Hypothalamus (tissue), 51 donors: ENCODE measurements around the gene APIP.

ENCODE experiments used
- DNase-seq, 51 donors: peaks; one replicate each; lab custom pipeline; 2025; lab: John Stamatoyannopoulos, UW

APIP gene

DNA sequence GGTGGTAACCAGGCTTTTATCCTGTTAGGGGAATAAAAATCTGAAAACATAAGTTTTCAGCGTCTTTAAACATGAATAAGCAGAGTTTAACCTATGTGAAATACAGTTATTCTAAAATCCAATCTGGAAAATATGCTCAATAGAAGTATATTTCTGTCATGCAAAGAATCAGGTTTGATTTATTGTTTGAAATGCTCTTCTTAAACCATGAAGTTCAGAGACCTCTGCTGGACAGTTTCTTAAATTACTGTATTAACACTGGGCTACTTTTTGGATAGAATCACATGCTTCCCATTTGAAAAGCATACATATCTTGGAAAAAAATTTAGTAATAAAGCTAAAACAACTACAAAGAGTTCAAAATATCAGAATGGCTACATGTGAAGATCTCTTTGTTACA is 25.4 kb downstream of the APIP start:
- DNase-seq: peak in 2 of 51 donors; percentile 5 to 40

DNA sequence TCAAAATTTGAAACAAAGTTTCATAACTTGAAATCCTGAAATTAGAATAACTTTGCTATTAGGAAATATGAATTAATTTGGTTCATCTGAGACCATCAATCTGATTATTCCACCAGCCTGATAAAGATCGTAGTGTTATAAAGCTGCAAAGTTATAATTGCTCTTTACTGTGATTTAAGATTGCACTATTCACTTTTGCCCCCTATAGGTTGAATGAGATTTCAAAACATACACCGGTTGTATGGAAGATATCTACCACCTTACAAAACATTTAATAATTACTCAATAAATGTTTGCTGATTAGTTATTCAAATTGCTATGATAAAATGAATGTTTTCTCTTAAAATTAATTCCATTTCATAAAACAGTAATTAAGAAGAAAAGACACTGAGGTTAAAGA is 26.1 kb downstream of the APIP start:
- DNase-seq: no peak

GRCh38 chr11:34887260-34887659 is 28.9 kb downstream of the APIP start:
- DNase-seq: no peak

- DNase-seq: no peak
These were observed 29.6 kb downstream of the APIP start for GRCh38 chr11:34886609-34887008.

DNA sequence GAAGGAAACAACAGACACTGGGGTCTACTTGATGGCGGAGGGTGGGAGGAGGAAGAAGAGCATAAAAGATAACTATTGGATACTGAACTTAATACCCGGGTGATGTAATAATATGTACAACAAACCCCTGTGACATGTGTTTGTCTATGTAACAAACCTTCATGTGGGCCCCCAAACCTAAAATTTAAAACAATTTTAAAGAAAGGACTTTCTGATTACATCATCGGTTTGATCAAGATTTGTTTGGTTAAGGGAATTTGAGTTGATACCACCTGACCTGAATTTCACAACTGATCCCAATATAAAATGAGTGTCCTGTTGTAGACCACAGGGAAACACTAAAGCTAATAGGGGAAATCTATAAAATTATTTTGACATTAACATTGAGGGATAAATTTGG is 34.3 kb downstream of the APIP start:
- DNase-seq: no peak

- no peak for DNase-seq
These were observed 38.7 kb downstream of the APIP start for GRCh38 chr11:34877375-34877975.

GRCh38 chr11:34874202-34874601 is 42.0 kb downstream of the APIP start:
- no peak for DNase-seq

GRCh38 chr11:34870548-34871196 is 45.5 kb downstream of the APIP start:
- DNase-seq: no peak

DNA sequence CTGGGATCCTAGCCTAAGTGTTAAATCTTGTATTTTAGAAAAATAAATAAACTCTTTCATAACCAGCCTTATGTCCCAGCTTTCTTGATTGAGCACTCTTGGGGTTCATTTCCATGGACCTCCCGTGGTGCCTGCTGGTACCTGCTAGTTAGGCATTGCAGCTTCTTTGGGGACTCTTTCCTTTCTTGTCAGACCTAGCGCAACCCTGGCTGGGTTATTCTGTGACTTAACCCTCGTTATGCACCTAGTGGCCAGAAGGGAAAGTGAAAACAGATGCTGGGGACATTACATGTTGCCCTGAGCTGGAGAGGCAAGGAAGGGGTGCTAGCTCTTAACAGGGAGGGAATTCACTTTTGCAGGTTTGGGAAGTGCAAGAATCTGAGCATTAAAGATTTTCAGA is 46.8 kb downstream of the APIP start:
- DNase-seq: no peak

DNA sequence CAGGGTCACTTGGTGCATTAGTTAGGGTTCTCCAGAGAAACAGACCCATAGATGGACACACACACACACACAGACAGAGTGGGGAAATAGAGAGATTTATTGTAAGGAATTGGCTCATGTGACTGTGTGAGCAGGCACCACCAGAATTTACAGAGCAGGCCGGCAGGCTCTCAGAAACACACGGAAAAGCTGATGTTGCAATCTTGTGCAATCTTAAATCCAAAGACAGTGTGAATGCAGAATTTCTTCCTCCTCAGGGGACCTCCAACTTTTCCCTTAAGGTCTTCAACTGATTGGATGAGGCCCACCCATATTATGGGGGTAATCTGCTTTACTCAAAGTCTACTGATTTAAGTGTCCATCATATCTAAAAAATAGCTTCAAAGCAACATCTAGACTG is 49.8 kb downstream of the APIP start:
- no peak for DNase-seq

DNA sequence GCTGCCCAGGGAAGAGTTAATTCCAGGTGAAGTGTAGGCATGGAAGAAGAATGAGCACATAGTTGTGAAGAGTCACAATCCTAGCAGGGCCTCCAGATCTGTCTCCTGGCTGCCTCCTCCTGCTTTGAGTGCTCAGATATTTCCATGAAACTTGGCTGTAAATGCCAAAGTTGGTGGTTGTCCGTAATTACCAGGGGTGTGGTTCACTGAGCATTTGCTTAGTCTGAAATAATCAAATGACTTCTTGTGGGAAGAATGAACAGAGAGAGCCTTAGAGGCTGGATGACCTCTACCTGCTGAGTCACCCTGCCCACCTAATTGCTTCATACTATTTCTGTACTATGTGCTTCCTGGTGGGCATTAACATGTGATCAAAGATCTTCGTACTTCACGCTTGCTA is 50.9 kb downstream of the APIP start:
- no peak for DNase-seq

DNA sequence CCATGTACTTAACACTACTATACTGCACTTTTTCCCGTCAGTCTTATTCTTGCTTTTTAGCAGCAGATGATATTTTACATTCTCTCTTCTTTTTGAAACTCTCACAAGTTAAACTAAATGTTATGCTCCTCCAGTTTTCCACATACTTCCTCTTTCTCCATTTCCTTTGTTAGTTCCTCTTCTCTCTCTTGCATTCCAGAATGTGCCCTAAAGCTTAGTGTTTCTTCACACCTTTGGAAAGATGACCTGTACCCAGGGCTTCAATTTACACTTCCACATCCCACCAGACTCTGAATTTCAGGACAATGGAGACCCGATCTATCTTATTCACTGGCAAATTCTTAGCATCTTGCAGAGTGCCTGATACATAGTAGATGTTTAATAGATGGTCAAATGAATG is 51.8 kb downstream of the APIP start:
- no peak for DNase-seq

DNA sequence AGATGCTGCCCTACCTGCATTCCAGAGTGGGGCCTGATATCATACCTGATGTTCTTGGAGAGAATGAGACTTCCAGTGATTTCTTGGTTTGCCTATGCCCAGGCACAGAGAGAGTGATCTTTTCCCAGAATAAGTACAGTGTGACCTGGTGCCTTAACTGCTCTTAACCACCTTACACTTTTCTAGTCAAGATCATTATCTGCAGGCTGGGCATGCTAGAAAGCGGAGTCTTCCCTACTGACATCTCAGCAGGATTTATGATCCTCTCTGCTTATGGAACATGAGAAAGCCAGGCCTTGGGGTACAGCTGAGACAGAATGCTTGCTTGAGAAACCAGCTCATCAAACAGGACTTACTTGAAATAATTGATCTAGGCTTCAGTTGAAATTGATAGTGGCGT is 53.1 kb downstream of the APIP start:
- DNase-seq: no peak

GRCh38 chr11:34860518-34860917 is 55.7 kb downstream of the APIP start:
- DNase-seq: no peak

DNA sequence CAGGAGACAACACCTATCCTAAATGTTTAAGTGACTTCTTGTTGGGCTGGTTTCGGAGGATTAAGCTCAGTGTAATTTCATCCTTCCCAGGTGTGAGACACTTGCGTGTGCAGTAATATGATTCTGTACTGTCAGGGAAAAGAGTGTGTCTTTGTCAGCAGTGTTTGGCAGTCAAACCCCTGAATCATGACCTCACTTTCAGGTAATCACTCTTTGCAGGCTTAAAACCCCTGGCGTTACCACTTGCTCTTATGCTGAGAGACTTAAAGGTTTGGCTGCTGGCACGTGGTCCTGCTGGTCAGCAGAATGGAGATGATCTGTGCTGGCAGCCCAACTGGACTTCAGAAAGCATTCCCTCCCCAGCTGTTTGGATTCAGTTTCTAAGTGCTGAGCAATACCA is 56.1 kb downstream of the APIP start:
- no peak for DNase-seq

GRCh38 chr11:34859496-34859895 is 56.7 kb downstream of the APIP start:
- no peak for DNase-seq

GRCh38 chr11:34857463-34857862 is 58.7 kb downstream of the APIP start:
- DNase-seq: no peak

GRCh38 chr11:34856251-34856650 is 59.9 kb downstream of the APIP start:
- no peak for DNase-seq

DNA sequence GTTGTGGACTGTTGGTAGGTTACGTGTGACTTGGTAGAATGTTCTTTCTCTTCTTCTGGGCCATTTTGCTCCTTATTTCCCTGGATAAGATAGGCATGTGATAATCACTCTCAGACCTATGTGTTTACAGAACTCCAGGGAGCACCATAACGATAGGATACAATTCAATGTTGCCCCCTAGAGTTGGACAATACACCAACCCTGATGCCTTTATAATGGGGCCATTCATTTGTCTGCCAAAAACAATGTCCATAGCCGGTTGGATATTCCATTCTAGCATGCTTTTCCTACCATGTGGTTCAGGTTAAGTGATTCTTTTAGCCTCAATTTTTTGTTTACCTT is 60.5 kb downstream of the APIP start:
- no peak for DNase-seq

GRCh38 chr11:34855021-34855753 is 61.0 kb downstream of the APIP start:
- DNase-seq: no peak

DNA sequence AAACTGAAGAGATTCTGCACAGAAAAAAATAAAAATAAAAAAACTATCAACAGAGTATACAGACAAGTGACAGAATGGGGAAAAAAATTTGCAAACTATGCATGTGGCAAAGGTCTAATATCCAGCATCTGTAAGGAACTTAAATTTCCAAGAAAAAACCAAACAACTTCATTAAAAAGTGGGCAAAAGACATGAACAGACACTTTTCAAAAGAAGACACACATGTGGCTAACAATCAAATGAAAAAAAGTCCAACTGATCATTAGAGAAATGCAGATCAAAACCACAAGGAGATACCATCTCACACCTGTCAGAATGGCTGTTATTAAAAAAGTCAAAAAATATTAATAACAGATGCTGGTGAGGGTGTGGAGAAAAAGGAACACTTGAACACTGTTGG is 64.3 kb downstream of the APIP start:
- DNase-seq: no peak

- DNase-seq: no peak
These were observed 65.8 kb downstream of the APIP start for GRCh38 chr11:34850334-34850733.
